GM12873 (cell line): ENCODE data around the gene TPR.

ENCODE experiments used
- CTCF ChIP-seq: IDR thresholded peaks from 2 replicates; pipeline ENCODE4 v1.5.1; 2012; ENCODE audit warnings: low read depth, mild to moderate bottlenecking, moderate library complexity, low read length, control low read depth; ENCODE audit not compliant: insufficient read depth; ENCODE audit errors: missing control alignments

Gene TPR

GRCh38 chr1:186374303-186375151 is 526 bp downstream of the TPR start:
- no peak for TF ChIP-seq CTCF

- no peak for TF ChIP-seq CTCF
Observed at GRCh38 chr1:186340772-186341171, 34.3 kb downstream of the TPR start.

- no peak for TF ChIP-seq CTCF
Observed at GRCh38 chr1:186337554-186337953, 37.5 kb downstream of the TPR start.

- TF ChIP-seq CTCF: peak; percentile 48
Observed at GRCh38 chr1:186330758-186331157, 44.3 kb downstream of the TPR start.

GRCh38 chr1:186327331-186327730 is 47.7 kb downstream of the TPR start:
- no peak for TF ChIP-seq CTCF

GRCh38 chr1:186326009-186326408 is 49.0 kb downstream of the TPR start:
- TF ChIP-seq CTCF: no peak

- TF ChIP-seq CTCF: peak; percentile 41
Observed at GRCh38 chr1:186325239-186325638, 49.8 kb downstream of the TPR start.
